Uterus (tissue), 2 donors: ENCODE data around the gene HEY2.

Experiments used
- POLR2A ChIP-seq, 2 donors: fragments of 450-650 bp; IDR thresholded peaks; one replicate each; pipeline ENCODE4 v1.6.1; 2016; ENCODE audit warnings: antibody characterized with exemption in 2 of 2, mild to moderate bottlenecking in 1 of 2, moderate library complexity in 1 of 2
- TF ChIP-seq, protein P1 (sequence below), 4 experiments: fragments of 200-600 bp in 2 of 4; fragments of 450-650 bp in 2 of 4; sonication (generic) in 2 of 4; IDR thresholded peaks; one replicate each; pipeline ENCODE4 v1.5.1; 2016 to 2019; ENCODE audit warnings: antibody characterized with exemption in 4 of 4, mild to moderate bottlenecking in 2 of 4, moderate library complexity in 1 of 4

DNA sequence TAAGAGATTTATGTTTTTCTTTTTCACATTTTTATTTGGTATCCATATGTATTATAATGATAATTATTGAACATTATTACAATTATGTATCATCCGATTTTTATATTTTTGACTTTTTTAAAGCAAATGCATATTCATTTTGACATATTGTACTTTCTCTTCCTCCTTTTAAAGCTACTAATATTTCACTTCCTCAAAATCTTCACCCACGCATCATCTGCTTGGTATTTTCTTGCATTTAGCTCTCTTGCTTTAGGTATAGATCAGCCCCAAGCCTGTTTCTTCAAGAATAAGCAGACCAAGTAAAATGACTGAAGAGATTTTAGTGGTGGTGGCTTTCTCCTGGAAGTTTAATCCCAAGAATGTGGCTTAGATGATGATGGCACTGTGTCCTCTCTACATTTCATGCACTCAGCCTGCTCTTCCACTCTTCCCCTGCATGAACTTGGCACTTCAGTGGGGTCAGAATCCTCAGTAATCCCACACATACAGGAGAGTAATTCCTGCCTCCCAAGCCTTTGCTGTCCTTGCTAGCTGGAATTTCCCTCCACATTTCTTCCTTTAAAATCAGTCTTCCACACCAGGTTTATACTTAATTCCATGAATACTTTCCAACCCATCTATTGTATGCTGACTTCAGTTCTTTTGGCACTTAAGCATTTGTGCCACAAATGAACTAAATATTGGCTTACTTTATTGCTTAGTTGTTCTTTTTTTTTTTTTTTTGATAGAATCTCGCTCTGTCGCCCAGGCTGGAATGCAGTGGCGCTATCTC, 49.5 kb downstream of the HEY2 start:
- TF ChIP-seq, protein P1, sequence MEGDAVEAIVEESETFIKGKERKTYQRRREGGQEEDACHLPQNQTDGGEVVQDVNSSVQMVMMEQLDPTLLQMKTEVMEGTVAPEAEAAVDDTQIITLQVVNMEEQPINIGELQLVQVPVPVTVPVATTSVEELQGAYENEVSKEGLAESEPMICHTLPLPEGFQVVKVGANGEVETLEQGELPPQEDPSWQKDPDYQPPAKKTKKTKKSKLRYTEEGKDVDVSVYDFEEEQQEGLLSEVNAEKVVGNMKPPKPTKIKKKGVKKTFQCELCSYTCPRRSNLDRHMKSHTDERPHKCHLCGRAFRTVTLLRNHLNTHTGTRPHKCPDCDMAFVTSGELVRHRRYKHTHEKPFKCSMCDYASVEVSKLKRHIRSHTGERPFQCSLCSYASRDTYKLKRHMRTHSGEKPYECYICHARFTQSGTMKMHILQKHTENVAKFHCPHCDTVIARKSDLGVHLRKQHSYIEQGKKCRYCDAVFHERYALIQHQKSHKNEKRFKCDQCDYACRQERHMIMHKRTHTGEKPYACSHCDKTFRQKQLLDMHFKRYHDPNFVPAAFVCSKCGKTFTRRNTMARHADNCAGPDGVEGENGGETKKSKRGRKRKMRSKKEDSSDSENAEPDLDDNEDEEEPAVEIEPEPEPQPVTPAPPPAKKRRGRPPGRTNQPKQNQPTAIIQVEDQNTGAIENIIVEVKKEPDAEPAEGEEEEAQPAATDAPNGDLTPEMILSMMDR (IDR thresholded peaks at IDR 0.05), result no peak
- TF ChIP-seq POLR2A (IDR thresholded peaks at IDR 0.05), result no peak
